ENCODE data around the gene FSTL4.
"Not testable (repeated sequence)": the region's sequence is repeated elsewhere in the genome, so short reads cannot be mapped to it uniquely, and the experiment has no call there.

Gene FSTL4

DNA sequence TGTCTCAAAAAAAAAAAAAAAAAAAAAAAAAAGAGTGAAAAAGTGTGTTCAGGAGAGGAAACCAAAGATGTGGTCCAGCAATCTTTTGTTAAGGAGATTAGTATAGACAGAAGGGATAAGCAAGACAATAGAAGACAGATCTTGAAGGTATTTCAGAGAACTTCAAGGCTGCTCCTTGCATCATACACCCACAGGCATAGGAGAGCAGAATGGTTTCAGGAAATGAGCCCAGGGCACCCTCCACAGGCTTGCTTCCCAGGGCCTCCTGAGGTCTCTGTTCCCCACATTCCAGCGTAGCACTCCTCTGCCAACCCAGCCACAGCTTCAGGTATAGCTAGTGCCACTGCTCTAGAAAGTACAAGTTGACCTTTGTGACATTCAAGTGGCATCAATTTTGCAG lies 65.8 kb downstream of the FSTL4 start:
- no peak for DNase-seq

DNA sequence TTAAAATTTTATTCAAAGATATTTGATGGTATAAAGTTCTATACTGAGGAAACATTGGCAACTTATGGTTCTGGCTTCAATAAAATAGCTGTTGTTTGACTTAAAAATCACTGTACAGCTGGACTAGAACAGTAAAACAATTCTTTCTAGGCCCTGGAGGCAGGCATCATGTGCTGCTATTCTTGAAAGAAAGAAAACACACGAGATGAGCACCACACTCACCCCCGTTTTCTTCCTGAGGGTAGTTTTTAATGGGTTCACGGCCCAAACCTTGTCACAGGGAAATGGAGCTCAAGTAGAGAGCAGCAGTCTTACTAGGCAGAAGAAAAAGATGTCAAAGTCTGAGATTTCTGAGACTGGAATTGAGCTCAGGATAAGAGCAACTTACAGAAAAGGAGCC lies 68.0 kb downstream of the FSTL4 start:
- no peak for DNase-seq

GRCh38 chr5:133539818-133540217 lies 72.5 kb downstream of the FSTL4 start:
- no peak for DNase-seq

- no peak for DNase-seq
Measured at GRCh38 chr5:133538718-133539117, 73.6 kb downstream of the FSTL4 start.

- not testable (repeated sequence) for DNase-seq
Measured at GRCh38 chr5:133535241-133535929, 77.0 kb downstream of the FSTL4 start.

- no peak for DNase-seq
Measured at GRCh38 chr5:133534566-133534965, 77.8 kb downstream of the FSTL4 start.

DNA sequence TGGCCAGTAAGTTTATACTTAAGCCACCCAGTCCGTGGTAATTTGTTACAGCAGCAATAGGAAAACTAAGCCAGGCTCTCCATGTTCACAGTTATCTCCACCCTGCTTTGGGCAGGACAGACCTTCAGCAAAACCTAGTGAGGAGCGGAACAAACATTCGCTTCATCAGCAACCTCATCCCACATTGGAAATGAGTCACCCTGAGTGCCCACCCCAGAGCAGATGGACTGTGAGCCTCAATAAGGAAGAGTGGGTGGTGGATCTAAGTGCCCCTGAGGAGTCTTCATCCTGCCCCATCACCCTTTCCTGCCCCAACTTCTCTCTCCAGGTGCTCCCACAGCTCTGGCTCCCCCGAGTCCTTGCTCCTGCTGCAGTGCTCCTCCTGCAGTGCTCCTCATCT lies 78.8 kb downstream of the FSTL4 start:
- no peak for DNase-seq

GRCh38 chr5:133531594-133531993 lies 80.7 kb downstream of the FSTL4 start:
- DNase-seq: no peak

DNA sequence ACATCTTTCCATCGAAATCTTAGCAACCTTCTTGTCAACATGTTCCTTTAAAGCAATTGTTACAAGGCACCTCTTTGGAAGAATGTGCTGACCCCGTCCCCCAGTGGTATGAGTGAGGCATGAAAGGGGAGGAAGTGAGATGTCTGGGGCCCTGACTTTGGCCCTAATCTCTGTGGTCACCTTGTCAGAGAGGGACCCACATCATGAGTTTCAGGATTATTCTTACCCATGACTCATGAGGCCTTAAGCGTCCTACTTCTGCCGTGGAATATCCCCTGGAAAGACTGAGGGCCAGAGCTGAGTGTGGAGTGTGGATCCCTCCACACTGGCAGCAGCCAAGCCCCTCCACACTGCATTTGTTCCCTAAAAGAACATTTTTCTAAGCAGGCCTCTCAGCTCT lies 81.2 kb downstream of the FSTL4 start:
- DNase-seq: no peak

DNA sequence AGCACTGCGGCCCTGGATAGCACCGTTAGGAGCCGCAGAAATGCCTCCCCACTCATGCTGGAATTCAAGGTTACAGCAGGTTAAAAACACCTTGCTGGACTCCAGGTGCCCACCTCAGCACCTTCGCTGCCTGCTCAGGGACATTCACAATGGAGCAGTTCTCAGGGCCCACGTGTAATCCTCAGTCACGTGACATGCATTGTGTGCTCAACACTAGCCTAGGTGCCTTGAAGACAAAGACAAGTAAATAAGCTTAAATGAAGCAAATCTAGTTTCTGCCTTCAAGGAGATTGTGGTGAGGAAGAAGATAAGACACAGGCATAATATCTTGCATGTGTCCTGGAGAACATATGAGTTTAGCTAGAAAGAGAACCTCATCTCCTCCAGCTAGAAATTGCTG lies 82.1 kb downstream of the FSTL4 start:
- no peak for DNase-seq

DNA sequence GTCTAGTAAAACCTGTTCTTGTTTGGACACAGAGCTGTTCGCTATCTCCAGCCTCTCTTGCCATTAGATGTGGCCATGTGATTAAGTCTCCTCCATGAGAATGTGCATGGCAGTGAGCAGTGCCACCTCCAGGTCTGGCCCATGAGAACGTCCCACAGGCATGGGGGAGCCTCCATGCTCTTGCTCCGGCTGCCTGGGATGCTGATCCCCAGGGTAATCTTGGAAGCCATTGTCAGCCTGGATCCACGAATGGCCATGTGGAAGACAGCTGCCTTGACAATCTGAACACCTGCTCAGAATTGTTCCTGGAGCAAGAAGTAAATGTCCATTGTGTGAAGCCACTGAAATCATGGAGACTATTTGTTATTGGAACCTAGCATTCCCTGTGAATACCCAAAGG lies 83.5 kb downstream of the FSTL4 start:
- no peak for DNase-seq

- DNase-seq: no peak
Measured at GRCh38 chr5:133527311-133527710, 85.0 kb downstream of the FSTL4 start.

- DNase-seq: no peak
Measured at GRCh38 chr5:133526368-133526767, 86.0 kb downstream of the FSTL4 start.

DNA sequence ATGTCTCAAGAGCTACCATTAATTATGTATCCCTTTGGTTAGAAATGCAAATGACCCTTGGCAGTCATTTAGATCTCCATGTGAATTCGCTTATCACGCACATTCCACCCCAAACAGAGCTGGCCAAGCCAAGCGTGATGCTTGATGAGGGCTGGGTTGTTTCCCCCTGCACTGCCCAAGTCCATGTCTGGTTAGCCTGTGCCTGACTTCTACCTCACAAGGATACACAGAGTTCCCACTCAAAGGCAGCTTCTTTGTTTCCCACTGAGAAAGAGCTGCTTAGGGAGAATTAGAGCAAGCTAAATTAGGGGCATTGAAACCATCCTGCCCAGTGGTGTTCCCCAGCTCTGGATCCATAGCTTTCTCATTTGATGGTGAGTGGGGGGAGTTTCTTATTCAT lies 87.2 kb downstream of the FSTL4 start:
- DNase-seq: no peak

DNA sequence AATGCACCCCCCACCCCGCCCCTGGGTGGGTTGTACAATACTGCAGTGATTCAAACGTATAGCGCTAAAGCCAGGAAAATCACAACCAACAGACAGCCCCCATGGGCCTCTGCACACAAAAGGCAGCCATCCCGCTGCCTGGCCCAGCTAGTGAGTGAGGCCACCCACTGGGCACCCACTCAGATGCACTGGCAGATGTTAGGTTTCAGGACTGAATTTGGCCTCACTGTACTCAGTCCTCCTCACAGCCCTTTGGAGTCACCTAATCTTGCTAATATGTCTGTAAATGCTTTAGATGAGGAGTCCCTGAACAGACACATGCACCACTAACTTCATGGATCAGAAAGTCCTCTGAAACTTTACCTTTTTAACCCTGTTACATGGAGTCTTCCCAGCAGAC lies 87.7 kb downstream of the FSTL4 start:
- DNase-seq: no peak

DNA sequence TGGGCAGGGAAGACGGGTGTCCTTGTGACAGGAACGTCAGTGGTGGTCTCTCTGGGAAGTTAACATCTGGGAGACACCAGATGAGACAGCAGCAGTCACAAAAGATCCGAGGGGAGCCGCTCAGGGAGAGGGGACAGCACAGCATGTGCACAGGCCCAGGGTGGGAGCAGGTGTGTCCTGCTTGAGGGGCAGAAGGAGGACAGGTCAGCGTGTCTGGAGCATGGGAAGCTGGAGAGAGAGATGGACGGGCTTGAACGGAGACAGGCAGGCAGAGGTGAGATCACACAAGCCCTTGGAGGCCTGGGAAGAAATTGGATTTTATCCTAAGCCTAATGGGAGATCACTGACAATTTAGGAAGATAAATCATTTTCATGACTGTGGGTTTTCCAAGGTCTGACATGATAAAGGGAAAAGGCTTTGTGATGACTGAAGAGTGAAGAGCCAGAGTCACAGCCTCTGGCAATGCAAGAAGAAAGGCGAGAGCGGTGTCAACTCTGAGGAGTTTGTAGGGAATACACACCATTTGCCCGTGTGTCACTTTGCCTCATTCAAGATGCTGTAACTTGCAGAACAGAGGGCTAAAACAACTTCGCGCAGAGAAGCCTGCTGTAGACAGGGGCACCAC lies 88.3 kb downstream of the FSTL4 start:
- DNase-seq: no peak

- DNase-seq: no peak
Measured at GRCh38 chr5:133523013-133523658, 89.2 kb downstream of the FSTL4 start.

- no peak for DNase-seq
Measured at GRCh38 chr5:133521801-133522200, 90.5 kb downstream of the FSTL4 start.

- no peak for DNase-seq
Measured at GRCh38 chr5:133520991-133521706, 91.2 kb downstream of the FSTL4 start.

- DNase-seq: no peak
Measured at GRCh38 chr5:133520062-133520461, 92.3 kb downstream of the FSTL4 start.

GRCh38 chr5:133519191-133519590 lies 93.2 kb downstream of the FSTL4 start:
- DNase-seq: no peak

- DNase-seq: no peak
Measured at GRCh38 chr5:133514456-133514855, 97.9 kb downstream of the FSTL4 start.

GRCh38 chr5:133512896-133513295 lies 99.4 kb downstream of the FSTL4 start:
- no peak for DNase-seq
